ENCODE data around the gene DHX8.

DNA sequence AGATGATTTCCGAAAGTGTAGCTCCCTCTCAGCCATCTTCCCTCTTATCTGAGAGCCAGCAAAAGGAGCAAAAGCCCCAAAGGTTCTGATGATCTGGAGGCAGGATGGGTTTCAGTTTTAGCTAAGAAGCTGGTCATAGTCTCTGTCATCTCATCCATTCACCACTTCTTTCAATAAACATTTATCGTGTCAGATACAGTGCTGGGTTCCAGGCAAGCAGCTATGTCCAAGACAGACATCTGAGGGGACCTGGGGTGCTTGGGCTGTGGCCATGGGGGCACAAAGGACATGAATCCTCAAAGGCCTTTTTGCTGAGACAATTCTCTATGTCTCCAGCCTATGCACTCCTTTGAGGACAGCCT, 63.4 kb downstream of the DHX8 start:
- TF ChIP-seq GATA3 (IDR thresholded peaks at IDR 0.05; ENCODE audit: low read depth, low read length) = no peak
- TF ChIP-seq GATA2 (IDR thresholded peaks at IDR 0.05; ENCODE audit: low read depth, low read length) = no peak

Measured in SH-SY5Y (cell line).